Body of pancreas (tissue), 4 donors: ENCODE measurements around the gene GSTT2B.

ENCODE experiments used
- CTCF ChIP-seq, 7 experiments: fragments of 450-650 bp in 4 of 7; fragments of 200-600 bp in 3 of 7; sonication (generic) in 3 of 7; IDR thresholded peaks; one replicate each; pipeline ENCODE4 v1.5.1; 2016 to 2019; ENCODE audit warnings: antibody characterized with exemption in 7 of 7
- POLR2A ChIP-seq, 3 donors: fragments of 450-650 bp; IDR thresholded peaks; one replicate each; pipeline ENCODE4 v1.6.1; 2016; ENCODE audit warnings: antibody characterized with exemption in 3 of 3, mild to moderate bottlenecking in 2 of 3

GRCh38 chr22:23913306-23913660 is 47.7 kb downstream of the GSTT2B start:
- TF ChIP-seq CTCF (IDR thresholded peaks at IDR 0.05), result no peak
- no peak for TF ChIP-seq POLR2A (IDR thresholded peaks at IDR 0.05)
